H9 (cell line): ENCODE measurements around the gene UBTF. TPM values are rescaled to one million over a fixed set of nuclear protein-coding genes. Genes with fewer than 3 reads are reported as not detected.
A peak's percentile ranks its signal among the peaks of the same experiment; 100 is the strongest.

ENCODE experiments used
- DNase-seq: peaks from one replicate; pipeline ENCODE4 v3.0.0-alpha.2; 2017
- H2AFZ ChIP-seq: one replicate; pipeline ENCODE4 v1.6.1; 2013; ENCODE audit warnings: mild to moderate bottlenecking, low read length, control low read depth, moderate library complexity
- H2AK5ac ChIP-seq: 2 replicates; pipeline ENCODE4 v1.6.1; 2013; ENCODE audit warnings: low read length, control low read depth, mixed read lengths; ENCODE audit not compliant: insufficient read length
- H2BK120ac ChIP-seq: one replicate; pipeline ENCODE4 v1.6.1; 2013; ENCODE audit warnings: low read depth, mild to moderate bottlenecking, low read length, control low read depth, inconsistent platforms; ENCODE audit not compliant: poor library complexity, severe bottlenecking
- H2BK12ac ChIP-seq: 2 replicates; pipeline ENCODE4 v1.6.1; 2013; ENCODE audit warnings: low read length, control low read depth, mixed read lengths, low read depth; ENCODE audit not compliant: insufficient read length
- H2BK15ac ChIP-seq: 2 replicates; pipeline ENCODE4 v1.6.1; 2013; ENCODE audit warnings: low read depth, low read length, control low read depth
- H2BK20ac ChIP-seq: one replicate; pipeline ENCODE4 v1.6.1; 2013; ENCODE audit warnings: low read depth, mild to moderate bottlenecking, low read length, control low read depth, inconsistent platforms; ENCODE audit not compliant: poor library complexity, severe bottlenecking
- H2BK5ac ChIP-seq: 2 replicates; pipeline ENCODE4 v1.6.1; 2013; ENCODE audit warnings: low read length, control low read depth, mixed read lengths; ENCODE audit not compliant: insufficient read length
- H3K14ac ChIP-seq: 2 replicates; pipeline ENCODE4 v1.6.1; 2013; ENCODE audit warnings: low read length, control low read depth; ENCODE audit not compliant: insufficient read depth
- H3K18ac ChIP-seq: 2 replicates; pipeline ENCODE4 v1.6.1; 2013; ENCODE audit warnings: low read depth, mild to moderate bottlenecking, mixed read lengths, low read length, control low read depth; ENCODE audit not compliant: insufficient read length
- H3K23ac ChIP-seq: 2 replicates; pipeline ENCODE4 v1.6.1; 2013; ENCODE audit warnings: low read length, control low read depth, mixed read lengths, low read depth; ENCODE audit not compliant: insufficient read length
- H3K23me2 ChIP-seq: 2 replicates; pipeline ENCODE4 v1.6.1; 2013; ENCODE audit warnings: low read depth, mild to moderate bottlenecking, mixed read lengths, low read length, control low read depth; ENCODE audit not compliant: insufficient read length, poor library complexity, severe bottlenecking
- H3K27ac ChIP-seq: 2 replicates; pipeline ENCODE4 v1.5.1; 2013; ENCODE audit warnings: low read length, control low read depth, mixed read lengths, low read depth; ENCODE audit not compliant: insufficient read length
- H3K27me3 ChIP-seq: 2 replicates; pipeline ENCODE4 v1.6.1; 2013; ENCODE audit warnings: low read length, control low read depth, inconsistent platforms; ENCODE audit not compliant: insufficient read depth
- H3K4ac ChIP-seq: 2 replicates; pipeline ENCODE4 v1.6.1; 2013; ENCODE audit warnings: low read depth, mild to moderate bottlenecking, control low read depth, inconsistent platforms, low read length, moderate library complexity
- H3K4me1 ChIP-seq: 2 replicates; pipeline ENCODE4 v1.6.1; 2013; ENCODE audit warnings: low read length, control low read depth, inconsistent platforms; ENCODE audit not compliant: insufficient read depth
- H3K4me2 ChIP-seq: 2 replicates; pipeline ENCODE4 v1.6.1; 2013; ENCODE audit warnings: low read length, control low read depth, mixed read lengths; ENCODE audit not compliant: insufficient read length, insufficient read depth
- H3K56ac ChIP-seq: 2 replicates; pipeline ENCODE4 v1.6.1; 2013; ENCODE audit warnings: low read depth, mild to moderate bottlenecking, mixed read lengths, low read length, control low read depth; ENCODE audit not compliant: insufficient read length
- H3K79me1 ChIP-seq: 2 replicates; pipeline ENCODE4 v1.6.1; 2013; ENCODE audit warnings: low read depth, mild to moderate bottlenecking, moderate library complexity, low read length, control low read depth, inconsistent platforms; ENCODE audit not compliant: insufficient read depth, poor library complexity, severe bottlenecking
- H3K79me2 ChIP-seq: 2 replicates; pipeline ENCODE4 v1.6.1; 2013; ENCODE audit warnings: low read length, control low read depth, inconsistent platforms; ENCODE audit not compliant: insufficient read depth
- H3K9ac ChIP-seq: 2 replicates; pipeline ENCODE4 v1.6.1; 2013; ENCODE audit warnings: low read length, control low read depth, mixed read lengths; ENCODE audit not compliant: insufficient read length; ENCODE audit errors: extremely low read depth
- H3K9me3 ChIP-seq: one replicate; pipeline ENCODE4 v1.6.1; 2013; ENCODE audit warnings: low read depth, low read length, inconsistent platforms; ENCODE audit not compliant: control insufficient read depth
- H3T11ph ChIP-seq: one replicate; pipeline ENCODE4 v1.6.1; 2013; ENCODE audit warnings: mild to moderate bottlenecking, low read length, control low read depth, inconsistent platforms
- H4K20me1 ChIP-seq: one replicate; pipeline ENCODE4 v1.6.1; 2013; ENCODE audit not compliant: control insufficient read depth, insufficient read length, insufficient read depth
- H4K5ac ChIP-seq: 2 replicates; pipeline ENCODE4 v1.6.1; 2013; ENCODE audit warnings: low read depth, mild to moderate bottlenecking, mixed read lengths, low read length, control low read depth; ENCODE audit not compliant: insufficient read length
- H4K8ac ChIP-seq: replicated peaks from 2 replicates; pipeline ENCODE4 v1.6.1; 2013; ENCODE audit warnings: low read length, control low read depth, mixed read lengths, low read depth; ENCODE audit not compliant: insufficient read length
- H4K91ac ChIP-seq: 2 replicates; pipeline ENCODE4 v1.6.1; 2013; ENCODE audit warnings: low read depth, mild to moderate bottlenecking, moderate library complexity, mixed read lengths, low read length, control low read depth; ENCODE audit not compliant: insufficient read length
- H3K27ac Mint-ChIP-seq, 3 experiments: 2 replicates in 2 of 3; 3 replicates in 1 of 3; pipeline ENCODE4 v1.8.0; 2020 to 2021; ENCODE audit warnings: mixed read lengths in 3 of 3, mild to moderate bottlenecking in 1 of 3, moderate library complexity in 1 of 3
- H3K27me3 Mint-ChIP-seq: 2 replicates; pipeline ENCODE4 v1.8.0; 2021; ENCODE audit warnings: low read depth, mild to moderate bottlenecking, moderate library complexity, mixed read lengths
- H3K36me3 Mint-ChIP-seq, 3 experiments: 2 replicates in 2 of 3; 3 replicates in 1 of 3; pipeline ENCODE4 v1.8.0; 2020 to 2021; ENCODE audit warnings: low read depth in 3 of 3, mixed read lengths in 3 of 3; ENCODE audit not compliant: insufficient read depth in 1 of 3
- H3K4me1 Mint-ChIP-seq, 2 experiments: 2 replicates each; pipeline ENCODE4 v1.8.0; 2020; ENCODE audit warnings: mixed read lengths in 2 of 2
- H3K4me3 Mint-ChIP-seq, 2 experiments: 2 replicates in 1 of 2; 3 replicates in 1 of 2; pipeline ENCODE4 v1.8.0; 2020 to 2021; ENCODE audit warnings: mild to moderate bottlenecking in 2 of 2, mixed read lengths in 2 of 2, moderate library complexity in 1 of 2
- H3K9me3 Mint-ChIP-seq, 2 experiments: 2 replicates in 1 of 2; 3 replicates in 1 of 2; pipeline ENCODE4 v1.8.0; 2020; ENCODE audit warnings: mild to moderate bottlenecking in 2 of 2, mixed read lengths in 2 of 2, moderate library complexity in 1 of 2
- CTCF ChIP-seq: fragments of 200-600 bp; sonication (generic); conservative IDR thresholded peaks from 3 replicates; pipeline ENCODE4 v1.8.0; 2021; ENCODE audit warnings: antibody characterized with exemption, mild to moderate bottlenecking
- WGBS: extraction: QIAGEN DNeasy Blood & Tissue Kit; methylation state at CpG from one replicate; pipeline ENCODE4 v1.1.7; 2013; ENCODE audit warnings: missing lambda C conversion rate, low lambda C conversion rate, mixed read lengths; ENCODE audit not compliant: insufficient read length; ENCODE audit errors: extremely low coverage; 5-methylcytosine and 5-hydroxymethylcytosine counted together
- total RNA-seq: library from RNA; stranded (reverse); gene quantifications from 2 replicates; pipeline ENCODE4 v1.2.1, GENCODE V29; 2021

Gene UBTF
- total RNA-seq, 1 experiment from 2014 or later = 151 TPM

GRCh38 chr17:44177640-44178039, 41.8 kb downstream of the UBTF start:
- H3K9me3 ChIP-seq = peaks cover 6% of the 10 kb centered on the region
- Mint-ChIP-seq H3K27me3 (no peaks in the 10 kb centered on the region), H3K27ac (peak overlapping the region in 2 of 3 experiments; percentile 36 to 52; a peak in 1 of 7 replicates), H3K4me3 (no peak overlapping the region), H3K9me3 (peaks cover 4 to 8% of the 10 kb centered on the region in 2 experiments), H3K36me3 (peaks cover 33 to 43% (median 42%) of the 10 kb centered on the region in 3 experiments), H3K4me1 (no peaks in the 10 kb centered on the region)
- H3K14ac ChIP-seq = no peak overlapping the region
- WGBS = no CpG with 5 or more reads among the region's 4 CpGs
- no peak for TF ChIP-seq CTCF
- H3K23me2 ChIP-seq = no peaks in the 10 kb centered on the region
- no peak for DNase-seq
- H4K20me1 ChIP-seq = no peaks in the 10 kb centered on the region
- no peak overlapping the region for H3K4ac ChIP-seq
- H3K56ac ChIP-seq = no peak overlapping the region
- no peak overlapping the region for H3K27ac ChIP-seq
- H3K18ac ChIP-seq = no peak overlapping the region
- no peak overlapping the region for H2AFZ ChIP-seq
- H4K5ac ChIP-seq = no peak overlapping the region
- H4K91ac ChIP-seq = no peak overlapping the region
- H3K4me1 ChIP-seq = no peaks in the 10 kb centered on the region
- no peaks in the 10 kb centered on the region for H3K79me1 ChIP-seq
- H3K4me2 ChIP-seq = no peak overlapping the region
- no peak overlapping the region for H3K9ac ChIP-seq
- H2BK5ac ChIP-seq = no peak overlapping the region
- H3K23ac ChIP-seq = no peak overlapping the region
- no peak overlapping the region for H4K8ac ChIP-seq
- no peak overlapping the region for H3T11ph ChIP-seq
- no peak overlapping the region for H2BK12ac ChIP-seq
- H2BK120ac ChIP-seq = no peak overlapping the region
- no peak overlapping the region for H2BK20ac ChIP-seq
- no peak overlapping the region for H2BK15ac ChIP-seq
- no peaks in the 10 kb centered on the region for H3K79me2 ChIP-seq
- H3K27me3 ChIP-seq = no peaks in the 10 kb centered on the region
- no peak overlapping the region for H2AK5ac ChIP-seq
